Esophagus squamous epithelium (tissue), 4 donors: ENCODE data around the gene TRIM63.

Source experiments
- POLR2A ChIP-seq, 4 donors: fragments of 450-650 bp; IDR thresholded peaks; one replicate each; pipeline ENCODE4 v1.6.1; 2017; ENCODE audit warnings: antibody characterized with exemption in 4 of 4, mild to moderate bottlenecking in 4 of 4, moderate library complexity in 3 of 4
- TF ChIP-seq, protein P1 (sequence below), 6 experiments: fragments of 450-650 bp in 4 of 6; fragments of 200-600 bp in 2 of 6; sonication (generic) in 2 of 6; IDR thresholded peaks; one replicate each; pipeline ENCODE4 v1.5.1; 2016 to 2019; ENCODE audit warnings: antibody characterized with exemption in 6 of 6, mild to moderate bottlenecking in 4 of 6, moderate library complexity in 4 of 6

DNA sequence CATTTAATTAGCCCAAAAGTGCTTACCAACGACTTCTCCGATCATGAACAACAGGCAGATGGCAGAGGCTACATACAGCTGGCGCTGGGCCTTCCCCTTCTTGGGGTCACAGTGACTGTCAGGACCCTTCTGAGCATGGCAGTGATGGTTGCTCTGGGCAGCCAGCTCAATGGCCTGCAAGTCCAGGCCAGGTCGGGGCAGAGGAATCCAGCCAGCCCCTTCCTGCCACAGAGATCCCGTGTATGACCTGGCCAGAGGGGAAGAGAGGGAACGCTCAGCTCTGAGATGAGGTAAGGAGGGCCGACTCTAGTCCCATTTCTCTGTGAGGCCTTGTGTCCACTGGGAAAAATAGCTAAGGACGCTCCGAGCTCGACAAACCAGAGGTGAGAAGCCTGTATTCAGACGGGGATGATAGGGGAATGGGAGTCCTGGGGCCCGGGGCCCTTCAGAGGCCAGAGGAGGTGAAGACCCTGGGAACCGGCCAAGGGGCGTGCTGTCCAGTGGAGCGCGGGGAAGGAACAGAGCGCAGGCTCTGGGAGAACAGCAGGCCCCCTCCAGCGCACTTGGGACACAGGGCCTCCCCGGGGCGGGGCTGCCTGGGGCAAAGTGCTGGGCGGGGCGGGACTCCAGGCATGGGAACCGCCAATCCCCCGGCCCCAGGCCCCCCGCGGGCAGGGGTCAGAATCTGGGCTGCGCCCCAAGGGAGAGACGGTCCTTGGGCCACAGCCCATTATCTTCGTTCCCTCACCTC is 22.3 kb downstream of the TRIM63 start:
- TF ChIP-seq, protein P1, sequence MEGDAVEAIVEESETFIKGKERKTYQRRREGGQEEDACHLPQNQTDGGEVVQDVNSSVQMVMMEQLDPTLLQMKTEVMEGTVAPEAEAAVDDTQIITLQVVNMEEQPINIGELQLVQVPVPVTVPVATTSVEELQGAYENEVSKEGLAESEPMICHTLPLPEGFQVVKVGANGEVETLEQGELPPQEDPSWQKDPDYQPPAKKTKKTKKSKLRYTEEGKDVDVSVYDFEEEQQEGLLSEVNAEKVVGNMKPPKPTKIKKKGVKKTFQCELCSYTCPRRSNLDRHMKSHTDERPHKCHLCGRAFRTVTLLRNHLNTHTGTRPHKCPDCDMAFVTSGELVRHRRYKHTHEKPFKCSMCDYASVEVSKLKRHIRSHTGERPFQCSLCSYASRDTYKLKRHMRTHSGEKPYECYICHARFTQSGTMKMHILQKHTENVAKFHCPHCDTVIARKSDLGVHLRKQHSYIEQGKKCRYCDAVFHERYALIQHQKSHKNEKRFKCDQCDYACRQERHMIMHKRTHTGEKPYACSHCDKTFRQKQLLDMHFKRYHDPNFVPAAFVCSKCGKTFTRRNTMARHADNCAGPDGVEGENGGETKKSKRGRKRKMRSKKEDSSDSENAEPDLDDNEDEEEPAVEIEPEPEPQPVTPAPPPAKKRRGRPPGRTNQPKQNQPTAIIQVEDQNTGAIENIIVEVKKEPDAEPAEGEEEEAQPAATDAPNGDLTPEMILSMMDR (IDR thresholded peaks at IDR 0.05) = no peak
- no peak for TF ChIP-seq POLR2A (IDR thresholded peaks at IDR 0.05)
